Dedifferentiated amniotic fluid mesenchymal stem cell (primary cell): ENCODE measurements around the gene EPHA6.

Experiments
- DNase-seq: peaks from one replicate; pipeline ENCODE4 v3.0.0-alpha.2; 2016; ENCODE audit errors: extremely low spot score

Gene EPHA6

DNA sequence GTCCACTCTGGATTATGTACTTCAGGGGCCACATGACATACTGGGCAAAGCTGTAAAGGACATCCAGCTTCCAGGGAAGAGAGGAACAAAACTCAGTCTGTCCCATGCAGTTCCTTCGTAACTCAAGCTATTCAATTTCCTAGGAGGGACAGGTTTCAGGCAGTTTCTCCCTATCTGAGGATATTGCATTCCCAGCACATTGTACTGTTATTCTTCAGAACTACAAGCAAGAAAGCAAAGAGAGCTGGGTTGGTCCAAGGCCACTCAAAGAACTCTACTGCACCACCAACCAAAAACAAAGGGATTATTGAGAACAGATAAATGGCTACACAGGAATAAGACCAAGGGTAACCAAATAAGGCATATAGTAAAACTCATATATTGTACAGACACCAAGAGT lies 832.5 kb downstream of the EPHA6 start:
- no peak for DNase-seq

- no peak for DNase-seq
Observed at GRCh38 chr3:97647441-97647982, 833.1 kb downstream of the EPHA6 start.

DNA sequence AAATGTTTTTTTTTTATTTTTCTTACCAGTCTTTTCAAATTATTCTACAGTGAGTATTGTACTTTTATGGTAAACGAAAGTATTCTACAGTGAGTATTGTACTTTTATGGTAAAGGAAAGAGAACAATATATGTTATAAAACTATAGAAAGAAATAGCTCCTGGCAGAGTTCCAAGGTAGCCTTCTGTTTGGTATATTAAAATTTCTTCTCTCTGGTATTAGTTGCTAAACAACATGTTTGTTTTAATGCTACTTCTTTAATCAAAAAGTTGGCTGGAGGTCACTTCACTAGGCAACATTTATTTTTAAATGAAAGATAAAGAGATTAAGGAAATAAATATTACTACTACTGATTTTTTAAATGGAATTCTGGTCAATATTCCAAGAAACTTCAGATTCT lies 841.6 kb downstream of the EPHA6 start:
- no peak for DNase-seq

GRCh38 chr3:97656638-97657037 lies 842.2 kb downstream of the EPHA6 start:
- no peak for DNase-seq

DNA sequence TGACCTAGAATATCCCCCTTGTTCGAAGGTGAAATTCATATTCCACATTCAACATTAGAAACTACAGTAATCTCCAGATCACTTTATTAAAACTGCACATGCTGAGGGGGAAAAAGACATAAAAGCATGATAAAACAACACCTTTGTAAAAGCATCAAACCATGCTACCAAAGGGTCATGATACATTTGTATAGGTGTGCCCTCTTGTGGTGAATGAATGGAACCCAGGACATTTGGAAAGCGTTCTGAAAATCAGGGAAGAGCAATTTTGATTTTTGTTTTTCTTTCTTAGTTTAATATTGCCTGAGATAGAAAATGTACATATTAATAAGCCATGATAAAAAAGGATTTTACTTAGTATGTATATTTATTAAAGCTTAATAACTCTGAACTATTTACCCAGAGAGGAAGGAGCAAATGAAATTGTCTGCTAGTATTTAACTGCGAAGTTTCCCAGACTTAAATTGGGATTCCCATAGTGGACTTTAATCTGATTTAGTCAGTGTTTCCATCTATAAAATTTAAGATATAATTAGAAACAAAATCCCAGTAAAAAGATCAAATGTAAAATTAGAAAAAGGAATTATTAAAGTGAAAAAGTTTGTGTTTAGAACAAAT lies 844.4 kb downstream of the EPHA6 start:
- peak; percentile 23 for DNase-seq

DNA sequence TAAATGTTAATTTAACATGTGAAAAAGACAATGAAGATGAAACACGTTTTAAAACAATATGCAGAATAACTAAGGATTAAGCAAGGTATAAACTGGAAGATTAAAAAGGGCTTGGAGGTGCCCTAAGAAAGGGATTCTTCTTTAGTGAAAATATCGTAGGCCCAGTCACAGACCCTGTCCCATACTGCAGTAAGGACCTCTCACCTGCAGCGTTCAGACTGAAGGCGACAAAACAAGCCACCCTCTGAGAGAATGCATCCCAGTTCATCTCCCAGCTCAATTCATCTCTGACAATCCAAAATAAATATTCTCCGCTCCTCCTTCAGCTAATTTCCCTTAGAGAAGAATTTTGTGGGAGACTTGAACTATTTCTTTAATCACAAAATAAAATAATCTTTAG lies 847.9 kb downstream of the EPHA6 start:
- DNase-seq = no peak

- no peak for DNase-seq
Observed at GRCh38 chr3:97662762-97663161, 848.4 kb downstream of the EPHA6 start.

GRCh38 chr3:97665896-97666295 lies 851.5 kb downstream of the EPHA6 start:
- DNase-seq = no peak

DNA sequence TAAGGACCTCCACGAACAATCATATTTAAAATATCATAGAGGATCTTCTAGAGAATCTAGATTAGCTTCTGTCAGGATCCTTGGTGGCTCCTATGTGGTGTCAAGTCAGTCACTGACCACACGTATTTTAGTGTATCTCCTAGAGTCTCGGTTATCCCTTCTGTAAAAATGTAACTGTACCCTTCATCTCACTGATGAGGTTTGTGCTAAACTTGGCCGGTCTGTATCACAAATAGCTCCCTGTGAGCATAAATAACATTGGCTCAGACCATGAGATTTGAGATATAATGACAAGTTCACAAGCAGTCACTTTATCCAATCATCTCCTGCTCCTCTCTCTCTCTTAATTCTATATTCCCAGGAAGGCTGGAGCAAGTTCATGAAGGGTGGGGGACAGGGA lies 856.6 kb downstream of the EPHA6 start:
- no peak for DNase-seq

DNA sequence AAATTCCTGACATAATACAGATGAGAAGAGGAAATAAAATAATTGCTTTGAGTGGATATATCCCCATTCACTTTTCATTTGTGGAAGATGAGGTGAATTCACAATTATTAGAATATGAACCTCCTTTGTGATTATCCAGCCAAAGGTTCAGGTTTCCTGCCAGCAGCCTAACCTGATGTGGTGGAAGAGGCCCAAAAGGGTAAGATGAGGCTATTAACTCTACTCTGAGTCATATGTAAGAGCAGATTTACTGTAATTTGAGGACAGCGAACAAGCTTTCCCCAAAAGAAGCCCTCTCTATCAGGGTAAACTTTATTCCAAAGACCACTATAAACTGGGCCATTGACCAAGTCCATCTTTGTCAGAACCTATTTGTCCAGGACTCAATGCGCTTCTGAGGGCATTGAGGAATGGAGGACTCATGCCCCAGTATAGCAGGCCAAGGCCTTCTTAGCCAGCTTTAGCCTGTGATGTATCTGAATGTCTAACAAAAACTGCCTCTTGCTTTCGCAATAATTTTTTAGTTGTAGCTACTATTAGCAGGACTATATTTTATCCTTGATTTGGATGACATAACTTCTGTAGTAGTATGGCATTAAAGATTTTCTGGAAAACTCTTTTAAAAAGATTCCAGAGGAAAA lies 859.1 kb downstream of the EPHA6 start:
- DNase-seq = no peak

GRCh38 chr3:97674461-97674860 lies 860.1 kb downstream of the EPHA6 start:
- DNase-seq = no peak

- no peak for DNase-seq
Observed at GRCh38 chr3:97680210-97680609, 865.8 kb downstream of the EPHA6 start.

DNA sequence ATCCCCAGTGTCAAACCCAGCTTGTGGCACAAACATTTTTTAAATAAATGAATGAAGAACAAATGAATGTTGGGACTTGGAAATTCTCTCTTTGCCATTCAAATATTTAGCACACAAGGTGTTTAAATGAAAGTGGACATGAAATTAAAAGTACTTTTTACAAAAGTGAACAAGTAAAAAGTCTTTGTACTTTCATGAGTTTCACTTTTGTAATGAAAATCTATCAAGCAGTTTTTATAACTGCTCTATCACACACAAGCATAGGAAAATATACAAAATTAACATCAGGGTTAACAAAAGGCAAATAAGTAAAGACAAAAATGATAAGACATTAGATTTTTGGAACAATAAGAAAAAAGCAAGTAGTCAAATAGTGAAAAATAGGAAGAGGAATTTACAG lies 866.3 kb downstream of the EPHA6 start:
- DNase-seq = no peak

DNA sequence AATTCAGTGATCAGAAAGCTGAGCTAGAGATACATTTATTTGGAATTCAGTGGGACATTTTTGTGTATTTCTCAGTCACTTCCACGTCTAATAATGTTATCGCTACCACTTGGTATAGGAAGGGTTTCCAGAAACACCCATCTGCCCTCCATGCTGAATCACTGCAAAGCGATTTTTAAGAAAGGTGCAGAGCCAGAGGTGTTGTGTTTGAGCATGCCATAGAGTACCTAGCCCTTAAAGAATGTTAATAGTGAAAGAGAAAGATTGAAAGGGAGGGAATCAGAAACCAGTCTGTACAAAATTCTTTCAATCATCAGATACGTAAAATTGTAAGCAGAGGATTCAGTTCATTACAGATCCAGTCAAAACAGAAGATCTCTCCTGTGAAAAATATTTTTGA lies 870.1 kb downstream of the EPHA6 start:
- DNase-seq = no peak

DNA sequence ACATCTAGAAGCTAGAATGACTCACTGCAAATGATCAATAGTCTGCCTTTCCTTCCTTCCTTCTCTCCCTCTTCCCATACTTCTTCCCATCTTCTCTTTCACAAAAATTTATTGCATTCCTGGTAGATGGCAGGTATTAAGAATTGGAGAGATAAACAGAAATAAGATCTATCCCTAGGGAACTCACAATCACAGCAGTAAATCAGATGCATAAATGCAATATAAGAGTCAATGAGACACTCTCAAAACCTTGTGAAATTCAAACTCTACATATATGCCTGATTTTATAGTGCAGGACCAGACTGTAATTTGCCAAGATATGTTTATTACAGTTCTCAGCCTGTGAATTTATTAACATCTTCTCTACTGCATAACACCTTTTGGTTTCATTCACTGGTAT lies 871.9 kb downstream of the EPHA6 start:
- no peak for DNase-seq

DNA sequence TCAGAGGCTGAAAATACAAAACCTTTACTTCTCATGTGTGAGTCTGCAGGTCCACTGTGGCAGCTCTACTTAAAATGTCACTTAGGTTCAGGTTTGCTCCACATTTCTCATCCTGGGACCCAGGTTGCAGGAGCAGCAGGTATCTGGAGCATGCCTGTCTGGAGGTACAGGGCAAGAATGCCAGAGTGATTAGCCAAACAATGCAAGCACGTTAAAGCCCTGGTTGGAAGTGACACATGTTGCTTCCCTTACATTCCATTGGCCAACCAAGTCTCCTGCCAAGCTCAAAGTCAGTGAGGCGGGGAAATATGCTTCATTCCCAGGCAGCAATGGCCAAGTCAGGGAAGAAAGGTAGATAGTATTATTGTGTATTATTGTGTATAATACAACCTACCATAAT lies 873.3 kb downstream of the EPHA6 start:
- no peak for DNase-seq

- DNase-seq = no peak
Observed at GRCh38 chr3:97689111-97689510, 874.7 kb downstream of the EPHA6 start.

GRCh38 chr3:97689962-97690361 lies 875.6 kb downstream of the EPHA6 start:
- no peak for DNase-seq

GRCh38 chr3:97691354-97691753 lies 877.0 kb downstream of the EPHA6 start:
- no peak for DNase-seq

DNA sequence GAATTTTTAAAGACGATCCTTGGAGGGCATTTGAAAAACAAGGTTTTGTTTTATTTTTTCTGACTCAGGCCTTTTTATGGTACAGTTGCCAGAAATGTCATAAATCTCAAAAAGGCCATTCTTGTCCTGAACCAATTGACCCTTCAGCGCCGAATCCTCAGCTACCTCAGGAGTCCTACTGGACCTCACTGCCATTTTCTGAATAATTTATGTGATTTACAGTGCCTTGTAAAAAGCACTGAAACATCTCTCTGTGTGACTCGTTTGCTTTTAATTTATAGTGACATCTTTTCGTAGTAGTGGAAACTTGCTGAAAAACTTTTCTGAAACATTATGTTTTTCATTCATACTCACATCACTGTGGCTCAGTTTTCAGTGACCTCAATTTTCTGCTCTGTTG lies 878.0 kb downstream of the EPHA6 start:
- DNase-seq = no peak

DNA sequence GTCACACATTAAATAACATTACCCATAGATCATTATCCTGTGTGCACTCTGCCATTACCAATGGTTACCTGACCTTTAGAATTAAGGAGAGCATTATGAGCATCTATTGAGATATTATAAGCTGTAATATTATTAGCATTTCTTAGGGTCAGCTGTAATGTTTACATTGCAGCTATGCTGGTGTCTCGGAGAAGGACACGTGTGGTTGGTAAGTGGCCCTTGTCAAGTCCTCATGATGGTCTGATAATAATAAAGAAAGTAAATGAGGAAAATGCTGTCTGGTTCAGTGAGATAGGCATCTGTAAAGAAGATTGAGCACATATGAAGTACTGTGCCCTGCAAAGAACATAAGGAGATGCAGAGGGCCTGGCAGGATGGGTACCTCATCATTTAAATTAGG lies 878.4 kb downstream of the EPHA6 start:
- DNase-seq = no peak

DNA sequence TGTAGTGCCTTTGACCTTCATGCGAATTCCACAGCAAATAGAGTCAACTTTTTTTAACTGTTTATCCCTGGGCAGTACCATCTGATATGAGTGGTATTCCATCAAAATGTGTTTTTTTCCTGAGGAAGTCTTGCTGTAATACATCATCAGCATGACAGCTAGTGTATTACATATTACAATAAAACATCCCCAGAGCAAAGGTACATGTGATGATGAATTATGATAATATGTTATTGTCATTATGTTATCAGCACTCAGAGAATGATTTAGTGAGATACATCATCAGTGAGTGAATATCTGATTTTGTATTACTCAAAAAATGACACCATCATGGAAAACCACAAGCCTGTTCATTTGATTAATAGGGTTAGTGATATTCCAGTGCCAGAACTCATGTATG lies 880.5 kb downstream of the EPHA6 start:
- DNase-seq = no peak

DNA sequence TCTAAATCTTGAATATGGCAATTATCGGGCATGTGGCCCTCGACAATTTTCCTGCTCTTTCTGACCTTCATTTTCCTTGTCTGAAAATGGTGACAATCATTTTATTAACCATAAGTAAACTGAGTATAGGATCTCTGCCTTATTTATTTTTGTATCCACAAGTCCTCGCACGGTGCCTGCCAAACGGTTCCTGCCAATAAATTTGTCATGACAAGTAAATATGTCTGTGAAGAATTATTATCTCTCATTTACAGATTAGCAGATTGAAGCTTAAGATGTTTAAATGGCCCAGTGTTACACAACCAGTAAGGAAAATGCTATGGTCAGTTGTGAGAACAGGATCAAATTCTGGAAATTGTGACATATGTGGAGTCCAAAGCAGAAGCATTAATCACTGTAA lies 884.3 kb downstream of the EPHA6 start:
- DNase-seq = no peak

DNA sequence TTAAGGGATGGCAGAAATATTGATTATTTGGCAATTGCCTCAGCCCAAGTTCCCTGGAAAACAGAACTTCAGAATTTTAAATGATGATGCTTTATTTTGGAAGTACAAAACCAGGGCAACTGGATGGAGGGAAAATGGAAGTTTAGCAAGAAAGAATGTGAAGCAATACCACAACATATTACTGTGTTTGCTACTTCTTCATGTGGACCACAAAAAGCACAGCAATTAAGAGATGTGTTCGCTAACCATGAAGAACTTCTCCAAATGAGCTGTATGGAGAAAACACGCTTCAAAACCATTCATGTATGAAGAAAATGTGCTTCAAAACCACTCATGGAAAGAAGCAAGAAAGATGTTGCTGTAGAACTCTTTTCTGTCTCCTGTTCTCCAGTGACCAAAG lies 885.5 kb downstream of the EPHA6 start:
- no peak for DNase-seq
